ENCODE results near the gene AKAP17A. TPM values are rescaled to one million over a fixed set of nuclear protein-coding genes. Genes with fewer than 3 reads are reported as not detected.

Gene AKAP17A
- polyA plus RNA-seq, 3 donors = 51.2 to 62.5 (median 56.0) TPM

Other genes starting within 250 kb of the AKAP17A start
- 100 to 1,000 TPM; 580 to 749 (median 737) TPM for gene SLC25A6, start 199.5 kb upstream of the AKAP17A start, polyA plus RNA-seq (ENCODE audit: insufficient read length in 3 of 3)
- 10 to 100 TPM; 36.6 to 54.7 (median 49.3) TPM for gene ASMTL, start 138.7 kb upstream of the AKAP17A start, polyA plus RNA-seq (ENCODE audit: insufficient read length in 3 of 3)
- 1 to 10 TPM; 1.1 to 1.5 (median 1.2) TPM for gene P2RY8, start 54.4 kb upstream of the AKAP17A start, polyA plus RNA-seq (ENCODE audit: insufficient read length in 3 of 3)
- under 1 TPM in 2 of 3 donors, not detected in 1; 0.09 to 0.53 TPM for gene ASMT, start 23.5 kb downstream of the AKAP17A start, polyA plus RNA-seq (ENCODE audit: insufficient read length in 3 of 3)